Activated CD8-positive, alpha-beta T cell treated with anti-CD3 and anti-CD28 coated beads for 36 hours (primary cell): ENCODE data around the gene KNTC1. TPM values are rescaled to one million over a fixed set of nuclear protein-coding genes. Genes with fewer than 3 reads are reported as not detected.

ENCODE experiments used
- ATAC-seq: fragments of 200-7000 bp; cut with Tn5 transposase; one replicate; pipeline ENCODE4 v1.10.0; 2021; ENCODE audit warnings: mild to moderate bottlenecking, moderate library complexity
- CTCF ChIA-PET: fragments of 350-600 bp; sonication (Branson Sonifier 250); formaldehyde crosslinking; loops from one replicate; lab custom pipeline; 2021; ENCODE audit warnings: antibody characterized with exemption; lab: Charles Lee
- POLR2A ChIA-PET: fragments of 350-600 bp; sonication (Branson Sonifier 250); formaldehyde crosslinking; loops from one replicate; lab custom pipeline; 2021; ENCODE audit warnings: antibody characterized with exemption; lab: Charles Lee
- DNase-seq: peaks from one replicate; pipeline ENCODE4 v3.0.0-alpha.2; 2020
- H3K27ac Mint-ChIP-seq: one replicate; pipeline ENCODE4 v1.8.0; 2021; ENCODE audit warnings: mild to moderate bottlenecking, mixed read lengths
- H3K27me3 Mint-ChIP-seq: one replicate; pipeline ENCODE4 v1.8.0; 2021; ENCODE audit warnings: mixed read lengths
- H3K36me3 Mint-ChIP-seq: one replicate; pipeline ENCODE4 v1.8.0; 2021; ENCODE audit warnings: low read depth, mixed read lengths
- H3K4me1 Mint-ChIP-seq: one replicate; pipeline ENCODE4 v1.8.0; 2021; ENCODE audit warnings: low read depth, mixed read lengths
- H3K4me3 Mint-ChIP-seq: one replicate; pipeline ENCODE4 v1.8.0; 2021; ENCODE audit warnings: mild to moderate bottlenecking, moderate library complexity, mixed read lengths
- H3K9me3 Mint-ChIP-seq: one replicate; pipeline ENCODE4 v1.8.0; 2021; ENCODE audit warnings: mixed read lengths
- CTCF ChIP-seq: fragments of 200-600 bp; IDR thresholded peaks from one replicate; pipeline ENCODE4 v1.8.0; 2022; ENCODE audit warnings: antibody characterized with exemption, mild to moderate bottlenecking
- intact Hi-C: fragments of 100-400 bp; cut with micrococcal nuclease; formaldehyde crosslinking; loops from one replicate; pipeline ENCODE4 v1.10.0; 2022
- total RNA-seq, 2 experiments: library from RNA; stranded (reverse); gene quantifications; one replicate each; pipeline ENCODE4 v1.2.3, GENCODE V29; 2021

The KNTC1 gene
- total RNA-seq, 2 experiments from 2014 or later: 128 to 129 TPM

GRCh38 chr12:122659579-122659978 is 132.5 kb downstream of the KNTC1 start:
- no peaks in the 10 kb centered on the region for H3K4me1 Mint-ChIP-seq
- DNase-seq (no peak), ATAC-seq (no peak)
- CTCF ChIA-PET: interaction anchor here (1.5 kb wide), 1 partner anchor 12 kb away, joined by 3 read pairs; no protein-coding TSS in a partner anchor
- TF ChIP-seq CTCF: no peak
- H3K27me3 Mint-ChIP-seq: no peaks in the 10 kb centered on the region
- H3K36me3 Mint-ChIP-seq: no peaks in the 10 kb centered on the region
- H3K27ac Mint-ChIP-seq: no peak overlapping the region
- H3K9me3 Mint-ChIP-seq: no peaks in the 10 kb centered on the region
- intact Hi-C loops: no loop called here
- POLR2A ChIA-PET: no interaction called here
- no peak overlapping the region for H3K4me3 Mint-ChIP-seq

- H3K27ac Mint-ChIP-seq: no peak overlapping the region
- H3K27me3 Mint-ChIP-seq: no peaks in the 10 kb centered on the region
- no peak for TF ChIP-seq CTCF
- no peaks in the 10 kb centered on the region for H3K36me3 Mint-ChIP-seq
- DNase-seq: no peak
- ATAC-seq: no peak
- no peaks in the 10 kb centered on the region for H3K4me1 Mint-ChIP-seq
- CTCF ChIA-PET: interaction anchor here (1.5 kb wide), 1 partner anchor 14 kb away, joined by 3 read pairs; no protein-coding TSS in a partner anchor
- H3K4me3 Mint-ChIP-seq: no peak overlapping the region
- POLR2A ChIA-PET: interaction anchor here (0.7 kb wide), 1 partner anchor 133 kb away, joined by 3 read pairs; no protein-coding TSS in a partner anchor
- intact Hi-C loops: no loop called here
- H3K9me3 Mint-ChIP-seq: no peaks in the 10 kb centered on the region
Measured at GRCh38 chr12:122661246-122661645, 134.2 kb downstream of the KNTC1 start.

DNA sequence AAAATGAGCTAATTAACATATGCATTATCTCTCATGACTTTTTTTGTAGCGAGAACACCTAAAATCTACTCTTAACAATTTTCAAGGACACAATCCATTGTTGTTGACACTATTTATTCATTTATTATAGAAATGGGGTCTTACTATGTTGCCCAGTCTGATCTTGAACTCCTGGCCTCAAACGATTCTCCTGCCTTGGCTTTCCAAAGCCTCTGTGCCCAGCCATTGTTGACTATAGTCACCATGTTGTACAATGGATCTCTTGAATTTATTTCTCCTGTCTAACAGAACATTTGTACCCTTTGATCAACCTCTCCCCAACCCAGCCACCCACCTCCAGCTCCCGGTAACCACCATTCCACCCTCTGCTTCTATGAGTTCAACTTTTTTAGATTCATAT is 134.9 kb downstream of the KNTC1 start:
- ChIA-PET POLR2A (no interaction called here), CTCF (no interaction called here)
- TF ChIP-seq CTCF: no peak
- ATAC-seq (no peak), DNase-seq (no peak)
- no peaks in the 10 kb centered on the region for H3K36me3 Mint-ChIP-seq
- intact Hi-C loops: no loop called here
- H3K4me3 Mint-ChIP-seq: no peak overlapping the region
- no peaks in the 10 kb centered on the region for H3K4me1 Mint-ChIP-seq
- no peaks in the 10 kb centered on the region for H3K27me3 Mint-ChIP-seq
- no peak overlapping the region for H3K27ac Mint-ChIP-seq
- no peaks in the 10 kb centered on the region for H3K9me3 Mint-ChIP-seq

GRCh38 chr12:122665349-122665748 is 138.3 kb downstream of the KNTC1 start:
- POLR2A ChIA-PET: no interaction called here
- CTCF ChIA-PET: no interaction called here

GRCh38 chr12:122665759-122666158 is 138.7 kb downstream of the KNTC1 start:
- Mint-ChIP-seq H3K36me3 (no peaks in the 10 kb centered on the region), H3K4me1 (no peaks in the 10 kb centered on the region), H3K9me3 (no peaks in the 10 kb centered on the region), H3K4me3 (no peak overlapping the region), H3K27me3 (no peaks in the 10 kb centered on the region), H3K27ac (no peak overlapping the region)
- DNase-seq (no peak), ATAC-seq (no peak)
- ChIA-PET CTCF (no interaction called here), POLR2A (no interaction called here)
- intact Hi-C loops: no loop called here
- no peak for TF ChIP-seq CTCF

More at GRCh38 chr12:122665349-122665748, 138.3 kb downstream of the KNTC1 start:
- intact Hi-C loops: no loop called here
- no peak for DNase-seq
- no peaks in the 10 kb centered on the region for H3K27me3 Mint-ChIP-seq
- no peaks in the 10 kb centered on the region for H3K9me3 Mint-ChIP-seq
- TF ChIP-seq CTCF: no peak
- no peaks in the 10 kb centered on the region for H3K36me3 Mint-ChIP-seq
- H3K4me1 Mint-ChIP-seq: no peaks in the 10 kb centered on the region
- no peak overlapping the region for H3K27ac Mint-ChIP-seq
- no peak for ATAC-seq
- no peak overlapping the region for H3K4me3 Mint-ChIP-seq
